GM23338 (cell line): ENCODE data around the gene ZCCHC12. TPM values are rescaled to one million over a fixed set of nuclear protein-coding genes. Genes with fewer than 3 reads are reported as not detected.

Experiments used
- ATAC-seq: fragments of 200-7000 bp; cut with Tn5 transposase; 3 replicates; pipeline ENCODE4 v1.9.1; 2020
- DNase-seq: peaks from one replicate; pipeline ENCODE4 v3.0.0-alpha.2; 2015; ENCODE audit warnings: low spot score
- H2AFZ ChIP-seq: fragments of 200-600 bp; sonication (generic); 2 replicates; pipeline ENCODE4 v1.8.0; 2016; ENCODE audit warnings: antibody characterized with exemption, mild to moderate bottlenecking, moderate library complexity
- H3F3A ChIP-seq: fragments of 200-600 bp; sonication (generic); replicated peaks from 2 replicates; pipeline ENCODE4 v1.8.0; 2017; ENCODE audit warnings: antibody characterized with exemption, mixed run types, low read depth
- H3K27ac ChIP-seq: fragments of 200-600 bp; sonication (generic); 2 replicates; pipeline ENCODE4 v1.6.1; 2016; ENCODE audit warnings: low read depth
- H3K27me3 ChIP-seq: fragments of 200-600 bp; sonication (generic); 2 replicates; pipeline ENCODE4 v1.8.0; 2016; ENCODE audit warnings: mild to moderate bottlenecking, mixed run types, moderate library complexity; ENCODE audit not compliant: insufficient read depth
- H3K36me3 ChIP-seq: fragments of 200-600 bp; sonication (generic); 2 replicates; pipeline ENCODE4 v1.8.0; 2016; ENCODE audit warnings: mild to moderate bottlenecking; ENCODE audit not compliant: insufficient read depth
- H3K4me1 ChIP-seq: fragments of 200-600 bp; sonication (generic); 2 replicates; pipeline ENCODE4 v1.8.0; 2016; ENCODE audit warnings: mild to moderate bottlenecking, moderate library complexity; ENCODE audit not compliant: insufficient read depth
- H3K4me2 ChIP-seq: fragments of 200-600 bp; sonication (generic); 2 replicates; pipeline ENCODE4 v1.7.1; 2017; ENCODE audit warnings: mixed run types
- H3K4me3 ChIP-seq: fragments of 200-600 bp; sonication (generic); 2 replicates; pipeline ENCODE4 v1.6.1; 2016; ENCODE audit warnings: mixed run types
- H3K79me2 ChIP-seq: fragments of 200-600 bp; sonication (generic); replicated peaks from 2 replicates; pipeline ENCODE4 v1.8.0; 2017; ENCODE audit warnings: mild to moderate bottlenecking; ENCODE audit not compliant: insufficient read depth
- H3K9me2 ChIP-seq: fragments of 200-600 bp; sonication (generic); 2 replicates; pipeline ENCODE4 v1.8.0; 2017; ENCODE audit not compliant: insufficient read depth
- H4K20me1 ChIP-seq: fragments of 200-600 bp; sonication (generic); replicated peaks from 2 replicates; pipeline ENCODE4 v1.8.0; 2017; ENCODE audit warnings: mild to moderate bottlenecking; ENCODE audit not compliant: insufficient read depth
- H3K27ac Mint-ChIP-seq: 2 replicates; pipeline ENCODE4 v1.8.0; 2020; ENCODE audit warnings: inconsistent platforms, mild to moderate bottlenecking, moderate library complexity, mixed read lengths
- H3K27me3 Mint-ChIP-seq: 3 replicates; pipeline ENCODE4 v1.8.0; 2022; ENCODE audit warnings: low read depth, mild to moderate bottlenecking, moderate library complexity, mixed read lengths, inconsistent platforms; ENCODE audit not compliant: insufficient read depth, poor library complexity
- H3K36me3 Mint-ChIP-seq: 3 replicates; pipeline ENCODE4 v1.8.0; 2021; ENCODE audit warnings: low read depth, mild to moderate bottlenecking, inconsistent platforms, moderate library complexity, mixed read lengths
- H3K4me1 Mint-ChIP-seq: 3 replicates; pipeline ENCODE4 v1.8.0; 2020; ENCODE audit warnings: mild to moderate bottlenecking, inconsistent platforms, mixed read lengths
- H3K4me3 Mint-ChIP-seq: 3 replicates; pipeline ENCODE4 v1.8.0; 2021; ENCODE audit warnings: moderate library complexity, mild to moderate bottlenecking, inconsistent platforms, mixed read lengths
- H3K9me3 Mint-ChIP-seq: 3 replicates; pipeline ENCODE4 v1.8.0; 2020; ENCODE audit warnings: moderate library complexity, mild to moderate bottlenecking, inconsistent platforms, mixed read lengths
- CREB1 ChIP-seq: fragments of 250-450 bp; sonication (Bioruptor Pico); IDR thresholded peaks from 2 replicates; pipeline ENCODE4 v1.5.0; 2020; ENCODE audit warnings: low read depth, mild to moderate bottlenecking, moderate library complexity
- EZH2 ChIP-seq: fragments of 200-600 bp; sonication (generic); IDR thresholded peaks from one replicate; pipeline ENCODE4 v1.8.0; 2017; ENCODE audit warnings: antibody characterized with exemption, mild to moderate bottlenecking, low read depth; ENCODE audit not compliant: unreplicated experiment
- EZH2phosphoT487 ChIP-seq: fragments of 200-600 bp; sonication (generic); IDR thresholded peaks from one replicate; pipeline ENCODE4 v1.8.1; 2018; ENCODE audit warnings: antibody characterized with exemption; ENCODE audit not compliant: unreplicated experiment
- NANOG ChIP-seq: IDR thresholded peaks from 2 replicates; pipeline ENCODE4 v1.6.1; 2016; ENCODE audit warnings: antibody characterized with exemption, borderline replicate concordance
- POLR2AphosphoS5 ChIP-seq: IDR thresholded peaks from 2 replicates; pipeline ENCODE4 v1.6.1; 2016; ENCODE audit warnings: antibody characterized with exemption, low read depth
- REST ChIP-seq: IDR thresholded peaks from one replicate; pipeline ENCODE4 v1.6.1; 2018; ENCODE audit warnings: antibody characterized with exemption; ENCODE audit not compliant: unreplicated experiment
- ZNF114 ChIP-seq: fragments of 250-450 bp; sonication (Bioruptor Pico); IDR thresholded peaks from 2 replicates; pipeline ENCODE4 v1.5.0; 2020; ENCODE audit warnings: mild to moderate bottlenecking, moderate library complexity
- long read RNA-seq: library from polyadenylated mRNA; unstranded; transcript quantifications from one replicate; pipeline ENCODE4 v2.0.0, GENCODE V29; 2020; ENCODE audit not compliant: unreplicated experiment
- polyA plus RNA-seq: library from polyadenylated mRNA; unstranded; fragments of >200 nt; fragmentation: Nextera tagmentation; extraction: Ambion mirVana; gene quantifications from 2 replicates; pipeline ENCODE4 v1.2.1, GENCODE V29; 2016
- total RNA-seq: library from RNA; depleted of rRNA; stranded (reverse); fragments of >200 nt; shearing (Covaris generic); gene quantifications from 2 replicates; pipeline ENCODE4 v1.2.3, GENCODE V29; 2014; rRNA removed
- TF ChIP-seq, protein P1 (sequence below): IDR thresholded peaks from 2 replicates; pipeline ENCODE4 v1.6.1; 2016; ENCODE audit warnings: antibody characterized with exemption
- TF ChIP-seq, protein P2 (sequence below): fragments of 250-450 bp; sonication (Bioruptor Pico); IDR thresholded peaks from 2 replicates; pipeline ENCODE4 v1.5.0; 2020; ENCODE audit warnings: mild to moderate bottlenecking, moderate library complexity

The ZCCHC12 gene
- total RNA-seq (0.08 and 0.38 TPM in 2 replicates), polyA plus RNA-seq (0.32 and 0.70 TPM in 2 replicates)
- long read RNA-seq = 0 reads

DNA sequence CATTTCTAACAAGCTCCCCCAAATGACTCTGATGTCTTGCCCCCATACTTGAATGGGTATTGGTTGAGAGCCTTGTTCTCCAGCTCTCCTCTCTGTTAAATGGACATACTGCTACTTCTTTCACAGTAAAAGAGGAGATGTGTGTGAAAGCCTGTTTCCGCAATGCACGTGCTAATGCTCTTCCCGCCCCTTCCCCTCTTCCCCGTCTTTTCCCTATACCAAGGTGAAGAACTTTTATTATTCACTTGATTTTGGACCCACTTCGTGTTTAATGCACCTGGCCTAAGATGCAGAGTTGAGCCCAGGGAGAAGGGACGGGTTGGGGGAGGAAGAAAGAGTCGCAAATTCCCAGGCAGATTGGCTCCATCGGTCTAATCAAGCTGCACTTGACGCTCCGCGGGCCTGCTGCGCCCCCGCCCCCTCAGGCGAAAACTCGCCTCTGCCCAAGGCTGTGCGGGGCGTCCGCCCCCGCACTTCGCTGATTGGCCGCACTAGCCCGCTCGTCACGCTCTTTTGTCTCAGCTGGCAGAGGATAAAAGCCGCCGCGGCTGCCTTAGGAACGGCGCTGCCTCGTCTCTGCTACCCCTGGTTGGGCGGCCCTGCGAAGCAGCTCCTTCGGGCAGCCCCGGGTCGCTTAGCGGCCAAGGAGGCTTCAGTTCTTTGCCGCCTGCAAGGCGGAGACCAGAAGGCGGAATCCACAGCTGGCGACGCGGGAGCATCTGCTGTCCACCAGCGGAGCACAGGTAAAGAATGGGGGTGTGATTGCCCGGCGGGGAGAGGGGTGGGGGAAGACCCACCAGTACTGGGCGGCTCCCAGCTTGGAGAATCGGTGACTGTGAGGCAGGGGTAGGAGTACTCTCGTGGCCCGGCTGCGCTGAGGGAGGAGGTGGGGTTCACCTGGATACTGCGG lies at the start of gene ZCCHC12:
Gene ZCCHC12 (plus strand): TSS at position 562 of the 910 bp plus-strand sequence. CDS start 1,421 bp downstream, outside the sequence.
- ATAC-seq (peak; percentile 90), DNase-seq (peak; percentile 90)
- H3K79me2 ChIP-seq = no peaks in the 10 kb centered on the region
- H3K27ac Mint-ChIP-seq = no peak within 1 kb of the TSS
- peak within 1 kb of the TSS; percentile 79 for H3K4me2 ChIP-seq
- peaks cover 32% of the 10 kb centered on the region for H3K4me1 Mint-ChIP-seq
- H3F3A ChIP-seq = no peaks in the 10 kb centered on the region
- peak within 1 kb of the TSS; percentile 55 for H3K4me3 ChIP-seq
- no peaks in the 10 kb centered on the region; the same call in 1 of the 2 replicates for H3K4me1 ChIP-seq
- peak within 1 kb of the TSS; percentile 59; the same call in 1 of the 2 replicates for H2AFZ ChIP-seq
- TF ChIP-seq CREB1 = peak; percentile 48; the same call in 1 of the 2 replicates
- no peak for TF ChIP-seq POLR2AphosphoS5
- no peak within 1 kb of the TSS for H3K27ac ChIP-seq
- peak within 1 kb of the TSS; percentile 68 for H3K4me3 Mint-ChIP-seq
- no peaks in the 10 kb centered on the region for H3K9me2 ChIP-seq
- H3K36me3 Mint-ChIP-seq = no peaks in the 10 kb centered on the region
- H3K9me3 Mint-ChIP-seq = peaks cover 5% of the 10 kb centered on the region; the same call in 1 of the 3 replicates
- no peaks in the 10 kb centered on the region for H4K20me1 ChIP-seq
- H3K36me3 ChIP-seq = no peaks in the 10 kb centered on the region
- H3K27me3 Mint-ChIP-seq = peaks cover 72% of the 10 kb centered on the region
- H3K27me3 ChIP-seq = peaks cover 81% of the 10 kb centered on the region

DNA sequence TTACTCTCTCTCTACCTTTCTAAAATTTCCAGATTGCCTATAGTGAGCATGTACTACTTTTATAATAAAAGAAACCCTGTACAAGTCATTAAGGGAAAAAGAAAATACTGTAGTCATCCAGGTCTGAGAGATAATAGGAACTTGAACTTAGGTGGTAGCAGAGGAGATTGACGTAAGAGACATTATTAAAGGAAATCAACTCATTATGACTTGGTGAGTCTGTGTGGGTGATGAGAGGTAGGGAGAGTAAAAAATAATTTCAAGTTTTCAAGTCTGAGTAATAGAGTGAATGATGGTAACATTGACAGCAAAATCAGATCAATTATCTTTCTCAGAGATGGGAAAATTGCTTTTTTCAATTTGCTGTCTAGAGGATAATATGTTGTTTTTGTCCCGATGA lies 44.0 kb upstream of the ZCCHC12 start:
- DNase-seq (no peak), ATAC-seq (no peak)
- no peaks in the 10 kb centered on the region for H3K4me1 Mint-ChIP-seq
- H3K9me2 ChIP-seq = no peaks in the 10 kb centered on the region
- no peaks in the 10 kb centered on the region for H3K36me3 Mint-ChIP-seq
- H2AFZ ChIP-seq = no peak overlapping the region
- no peaks in the 10 kb centered on the region for H3F3A ChIP-seq
- no peaks in the 10 kb centered on the region for H3K9me3 Mint-ChIP-seq
- H3K79me2 ChIP-seq = no peaks in the 10 kb centered on the region
- H3K4me3 ChIP-seq = no peak overlapping the region
- H3K4me3 Mint-ChIP-seq = no peak overlapping the region
- no peaks in the 10 kb centered on the region for H3K36me3 ChIP-seq
- no peak overlapping the region for H3K27ac ChIP-seq
- H3K4me2 ChIP-seq = no peak overlapping the region
- no peaks in the 10 kb centered on the region for H3K27me3 Mint-ChIP-seq
- H4K20me1 ChIP-seq = no peaks in the 10 kb centered on the region
- H3K27ac Mint-ChIP-seq = no peak overlapping the region; the same call in 1 of the 2 replicates
- H3K27me3 ChIP-seq = no peaks in the 10 kb centered on the region
- H3K4me1 ChIP-seq = no peaks in the 10 kb centered on the region
- TF ChIP-seq, protein P1, sequence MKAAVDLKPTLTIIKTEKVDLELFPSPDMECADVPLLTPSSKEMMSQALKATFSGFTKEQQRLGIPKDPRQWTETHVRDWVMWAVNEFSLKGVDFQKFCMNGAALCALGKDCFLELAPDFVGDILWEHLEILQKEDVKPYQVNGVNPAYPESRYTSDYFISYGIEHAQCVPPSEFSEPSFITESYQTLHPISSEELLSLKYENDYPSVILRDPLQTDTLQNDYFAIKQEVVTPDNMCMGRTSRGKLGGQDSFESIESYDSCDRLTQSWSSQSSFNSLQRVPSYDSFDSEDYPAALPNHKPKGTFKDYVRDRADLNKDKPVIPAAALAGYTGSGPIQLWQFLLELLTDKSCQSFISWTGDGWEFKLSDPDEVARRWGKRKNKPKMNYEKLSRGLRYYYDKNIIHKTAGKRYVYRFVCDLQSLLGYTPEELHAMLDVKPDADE = no peak
- TF ChIP-seq, protein P2, sequence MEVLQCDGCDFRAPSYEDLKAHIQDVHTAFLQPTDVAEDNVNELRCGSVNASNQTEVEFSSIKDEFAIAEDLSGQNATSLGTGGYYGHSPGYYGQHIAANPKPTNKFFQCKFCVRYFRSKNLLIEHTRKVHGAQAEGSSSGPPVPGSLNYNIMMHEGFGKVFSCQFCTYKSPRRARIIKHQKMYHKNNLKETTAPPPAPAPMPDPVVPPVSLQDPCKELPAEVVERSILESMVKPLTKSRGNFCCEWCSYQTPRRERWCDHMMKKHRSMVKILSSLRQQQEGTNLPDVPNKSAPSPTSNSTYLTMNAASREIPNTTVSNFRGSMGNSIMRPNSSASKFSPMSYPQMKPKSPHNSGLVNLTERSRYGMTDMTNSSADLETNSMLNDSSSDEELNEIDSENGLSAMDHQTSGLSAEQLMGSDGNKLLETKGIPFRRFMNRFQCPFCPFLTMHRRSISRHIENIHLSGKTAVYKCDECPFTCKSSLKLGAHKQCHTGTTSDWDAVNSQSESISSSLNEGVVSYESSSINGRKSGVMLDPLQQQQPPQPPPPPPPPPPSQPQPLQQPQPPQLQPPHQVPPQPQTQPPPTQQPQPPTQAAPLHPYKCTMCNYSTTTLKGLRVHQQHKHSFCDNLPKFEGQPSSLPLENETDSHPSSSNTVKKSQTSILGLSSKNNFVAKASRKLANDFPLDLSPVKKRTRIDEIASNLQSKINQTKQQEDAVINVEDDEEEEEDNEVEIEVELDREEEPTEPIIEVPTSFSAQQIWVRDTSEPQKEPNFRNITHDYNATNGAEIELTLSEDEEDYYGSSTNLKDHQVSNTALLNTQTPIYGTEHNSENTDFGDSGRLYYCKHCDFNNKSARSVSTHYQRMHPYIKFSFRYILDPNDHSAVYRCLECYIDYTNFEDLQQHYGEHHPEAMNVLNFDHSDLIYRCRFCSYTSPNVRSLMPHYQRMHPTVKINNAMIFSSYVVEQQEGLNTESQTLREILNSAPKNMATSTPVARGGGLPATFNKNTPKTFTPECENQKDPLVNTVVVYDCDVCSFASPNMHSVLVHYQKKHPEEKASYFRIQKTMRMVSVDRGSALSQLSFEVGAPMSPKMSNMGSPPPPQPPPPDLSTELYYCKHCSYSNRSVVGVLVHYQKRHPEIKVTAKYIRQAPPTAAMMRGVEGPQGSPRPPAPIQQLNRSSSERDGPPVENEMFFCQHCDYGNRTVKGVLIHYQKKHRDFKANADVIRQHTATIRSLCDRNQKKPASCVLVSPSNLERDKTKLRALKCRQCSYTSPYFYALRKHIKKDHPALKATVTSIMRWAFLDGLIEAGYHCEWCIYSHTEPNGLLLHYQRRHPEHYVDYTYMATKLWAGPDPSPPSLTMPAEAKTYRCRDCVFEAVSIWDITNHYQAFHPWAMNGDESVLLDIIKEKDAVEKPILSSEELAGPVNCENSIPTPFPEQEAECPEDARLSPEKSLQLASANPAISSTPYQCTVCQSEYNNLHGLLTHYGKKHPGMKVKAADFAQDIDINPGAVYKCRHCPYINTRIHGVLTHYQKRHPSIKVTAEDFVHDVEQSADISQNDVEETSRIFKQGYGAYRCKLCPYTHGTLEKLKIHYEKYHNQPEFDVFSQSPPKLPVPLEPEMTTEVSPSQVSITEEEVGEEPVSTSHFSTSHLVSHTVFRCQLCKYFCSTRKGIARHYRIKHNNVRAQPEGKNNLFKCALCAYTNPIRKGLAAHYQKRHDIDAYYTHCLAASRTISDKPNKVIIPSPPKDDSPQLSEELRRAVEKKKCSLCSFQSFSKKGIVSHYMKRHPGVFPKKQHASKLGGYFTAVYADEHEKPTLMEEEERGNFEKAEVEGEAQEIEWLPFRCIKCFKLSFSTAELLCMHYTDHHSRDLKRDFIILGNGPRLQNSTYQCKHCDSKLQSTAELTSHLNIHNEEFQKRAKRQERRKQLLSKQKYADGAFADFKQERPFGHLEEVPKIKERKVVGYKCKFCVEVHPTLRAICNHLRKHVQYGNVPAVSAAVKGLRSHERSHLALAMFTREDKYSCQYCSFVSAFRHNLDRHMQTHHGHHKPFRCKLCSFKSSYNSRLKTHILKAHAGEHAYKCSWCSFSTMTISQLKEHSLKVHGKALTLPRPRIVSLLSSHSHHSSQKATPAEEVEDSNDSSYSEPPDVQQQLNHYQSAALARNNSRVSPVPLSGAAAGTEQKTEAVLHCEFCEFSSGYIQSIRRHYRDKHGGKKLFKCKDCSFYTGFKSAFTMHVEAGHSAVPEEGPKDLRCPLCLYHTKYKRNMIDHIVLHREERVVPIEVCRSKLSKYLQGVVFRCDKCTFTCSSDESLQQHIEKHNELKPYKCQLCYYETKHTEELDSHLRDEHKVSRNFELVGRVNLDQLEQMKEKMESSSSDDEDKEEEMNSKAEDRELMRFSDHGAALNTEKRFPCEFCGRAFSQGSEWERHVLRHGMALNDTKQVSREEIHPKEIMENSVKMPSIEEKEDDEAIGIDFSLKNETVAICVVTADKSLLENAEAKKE (CRISPR knock-in tag) = no peak
- TF ChIP-seq EZH2phosphoT487 (no peak), EZH2 (no peak), REST (no peak), ZNF114 (CRISPR knock-in tag) (no peak), CREB1 (no peak), POLR2AphosphoS5 (no peak), NANOG (no peak)
